Stimulated activated CD4-positive, alpha-beta T cell treated with anti-CD3 and anti-CD28 coated beads, Interleukin-15, amount 100 ng/mL, for 48 hours (primary cell): ENCODE results near the gene SYTL2.
"Not testable (repeated sequence)": the region's sequence is repeated elsewhere in the genome, so short reads cannot be mapped to it uniquely, and the experiment has no call there.

ENCODE experiments used
- DNase-seq, 2 donors: peaks; one replicate each; pipeline ENCODE4 v3.0.0-alpha.2; 2020; ENCODE audit warnings: low read depth in 2 of 2

SYTL2 gene

DNA sequence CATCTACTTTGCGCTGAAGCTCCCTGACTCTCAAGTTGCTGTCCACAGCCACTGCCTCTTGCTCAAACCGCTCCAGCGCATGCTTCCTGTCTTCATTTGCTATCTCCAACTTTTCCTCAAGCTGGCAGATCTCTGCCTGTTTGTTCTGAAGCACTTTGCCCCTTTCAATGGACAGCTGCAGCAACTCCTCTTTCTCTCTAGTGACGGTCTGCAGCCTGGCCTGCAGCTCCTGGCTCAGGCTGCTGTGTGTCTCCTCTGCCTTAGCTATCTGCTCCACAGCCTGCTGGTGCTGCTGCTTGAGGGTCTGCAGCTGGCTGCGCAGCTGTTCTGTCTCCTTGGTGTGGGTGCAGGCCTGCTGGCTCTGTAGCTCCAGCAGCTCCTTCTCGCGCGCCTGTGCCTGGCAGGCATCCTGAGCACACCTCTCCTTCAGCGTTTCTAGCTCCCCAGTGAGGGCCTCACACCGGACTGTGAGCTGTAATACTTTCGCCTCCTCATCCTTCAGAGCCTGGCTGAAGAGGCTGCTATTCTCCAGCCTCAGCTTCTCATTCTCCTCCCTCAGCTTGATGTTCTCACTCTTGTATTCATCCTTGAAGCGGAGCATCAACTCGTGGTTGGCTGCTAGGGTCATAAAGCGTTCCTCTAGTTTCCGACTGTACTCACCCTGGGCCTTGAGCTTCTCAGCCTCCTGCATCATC is 125.7 kb downstream of the SYTL2 start:
- no peak for DNase-seq

DNA sequence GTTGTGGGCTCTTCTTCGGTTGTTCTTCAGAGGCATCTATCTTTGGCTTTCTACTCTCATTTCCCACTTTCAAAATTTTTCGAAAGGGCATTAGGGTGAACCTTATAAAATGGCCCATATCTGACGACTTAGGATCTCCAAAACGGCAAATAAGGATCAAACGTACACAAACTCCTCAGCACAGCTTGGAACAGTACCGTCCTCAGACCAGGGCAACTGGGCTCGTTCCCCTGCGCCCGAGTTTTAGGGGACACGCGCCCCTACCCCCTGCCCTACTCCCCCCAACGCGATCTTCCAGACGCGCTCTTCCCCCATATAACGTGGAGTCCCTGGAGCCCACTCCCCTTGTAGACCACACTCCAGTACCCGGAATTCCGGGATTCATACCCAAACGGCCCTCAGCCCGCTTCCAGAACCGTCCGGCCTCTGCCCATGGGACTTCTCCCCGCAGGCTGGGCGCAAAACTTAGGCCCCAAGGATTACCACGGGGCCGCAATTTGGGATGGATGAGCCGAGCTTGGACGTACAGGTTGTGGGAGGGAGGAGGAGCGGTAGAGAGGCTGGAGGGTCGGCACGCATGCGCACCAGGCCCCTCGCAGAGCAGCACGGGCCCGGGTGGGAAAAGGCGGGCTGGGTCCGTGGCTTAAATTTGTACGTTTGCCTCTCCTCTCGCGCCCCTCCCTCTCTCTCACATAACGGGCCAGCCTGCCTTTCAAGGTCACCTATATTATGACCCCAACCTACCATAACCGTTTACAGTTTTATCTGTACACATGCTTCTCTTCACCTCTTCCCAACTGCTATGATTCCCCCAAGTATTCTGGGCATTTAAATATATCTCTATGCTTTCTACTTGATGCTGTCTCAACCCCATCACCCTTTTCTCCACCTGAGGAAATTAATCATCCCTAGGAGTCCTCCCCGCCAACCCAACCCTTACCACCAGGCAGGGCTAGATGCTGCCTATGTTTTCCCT is 128.3 kb downstream of the SYTL2 start:
- DNase-seq = peak; percentile 28 to 65

DNA sequence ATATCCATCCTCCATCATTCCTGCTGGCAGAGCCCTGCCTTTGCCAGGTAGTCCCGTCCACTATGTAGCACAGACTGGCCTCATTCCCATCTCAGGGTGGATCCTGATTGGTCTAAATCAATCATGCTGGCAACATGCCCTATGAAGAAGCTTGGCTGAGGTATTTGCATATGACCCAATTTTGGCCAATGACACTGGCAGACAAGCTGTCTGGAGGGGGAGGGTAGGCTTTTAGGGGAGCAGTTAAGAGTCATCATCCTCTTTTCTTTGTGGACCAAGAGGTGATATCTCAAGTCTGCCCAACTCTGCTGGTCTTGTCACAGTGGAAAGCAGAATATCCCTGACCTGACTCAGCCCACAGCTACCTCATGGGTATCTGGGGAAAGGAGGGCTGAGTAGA is 130.0 kb downstream of the SYTL2 start:
- no peak for DNase-seq

DNA sequence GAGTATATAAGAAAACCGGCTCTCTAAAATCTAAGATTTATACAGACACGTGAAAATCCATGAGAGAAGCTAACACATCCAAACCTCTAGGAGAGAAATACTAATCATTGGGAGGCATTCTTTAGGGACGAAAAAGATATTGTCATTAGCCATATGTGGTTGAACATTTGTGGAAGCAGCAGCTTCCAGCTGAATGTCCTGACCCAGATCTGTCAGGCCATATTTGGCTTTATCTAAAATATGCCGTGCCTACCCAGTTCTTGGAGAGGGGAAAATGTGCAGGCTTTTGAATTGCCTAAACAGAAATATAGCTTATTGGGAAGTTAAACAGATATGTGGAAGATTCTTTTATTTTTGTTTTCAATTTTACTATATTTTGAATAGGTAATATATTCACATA is 131.4 kb downstream of the SYTL2 start:
- no peak for DNase-seq

DNA sequence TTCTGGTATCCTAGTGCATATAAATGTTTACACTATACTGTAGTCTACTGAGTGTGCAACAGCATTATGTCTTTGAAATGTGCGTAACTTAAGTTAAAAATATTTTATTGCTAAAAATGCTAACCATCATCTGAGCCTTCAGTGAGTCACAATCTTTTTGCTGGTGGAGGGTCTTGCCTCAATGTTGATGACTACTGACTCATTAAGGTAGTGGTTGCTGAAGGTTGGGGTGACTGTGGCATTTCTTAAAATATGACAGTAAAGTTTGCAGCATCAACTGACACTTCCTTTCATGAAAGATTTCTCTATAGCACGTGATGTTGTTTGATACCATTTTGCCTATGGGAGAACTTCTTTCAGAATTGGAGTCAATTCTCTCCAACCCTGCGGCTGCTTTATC is 137.5 kb downstream of the SYTL2 start:
- DNase-seq = no peak

DNA sequence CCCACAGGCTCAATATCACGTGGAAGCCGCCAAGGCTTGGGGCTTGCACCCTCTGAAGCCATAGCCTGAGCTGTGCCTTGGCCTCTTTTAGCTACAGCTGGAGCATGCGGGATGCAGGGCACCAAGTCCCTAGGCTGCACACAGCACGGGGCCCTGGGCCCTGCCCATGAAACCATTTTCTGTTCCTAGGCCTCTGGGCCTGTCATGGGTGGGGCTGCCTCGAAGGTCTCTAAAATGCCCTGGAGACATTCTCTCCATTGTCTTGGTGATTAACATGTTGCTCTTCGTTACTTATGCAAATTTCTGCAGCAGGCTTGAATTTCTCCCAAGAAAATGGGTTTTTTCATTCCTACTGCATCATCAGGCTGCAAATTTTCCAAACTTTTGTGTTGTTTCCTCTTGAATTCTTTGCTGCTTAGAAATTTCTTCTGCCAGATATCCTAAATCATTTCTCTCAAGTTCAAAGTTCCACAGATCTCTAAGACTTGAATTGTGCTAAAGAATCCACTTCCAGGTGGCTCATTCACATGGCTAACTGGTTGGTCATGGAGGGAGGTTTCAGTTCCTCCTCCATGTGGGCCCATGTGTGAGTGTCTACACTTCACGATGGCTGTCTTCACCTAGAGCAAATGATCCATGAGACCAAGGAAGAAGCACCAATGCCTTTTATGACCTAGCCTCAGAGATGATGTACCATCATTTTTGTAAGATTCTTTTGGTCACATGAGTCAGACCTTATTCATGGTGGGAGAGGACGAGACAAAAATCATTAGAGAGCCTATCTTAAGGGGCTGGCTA is 138.6 kb downstream of the SYTL2 start:
- DNase-seq = no peak

DNA sequence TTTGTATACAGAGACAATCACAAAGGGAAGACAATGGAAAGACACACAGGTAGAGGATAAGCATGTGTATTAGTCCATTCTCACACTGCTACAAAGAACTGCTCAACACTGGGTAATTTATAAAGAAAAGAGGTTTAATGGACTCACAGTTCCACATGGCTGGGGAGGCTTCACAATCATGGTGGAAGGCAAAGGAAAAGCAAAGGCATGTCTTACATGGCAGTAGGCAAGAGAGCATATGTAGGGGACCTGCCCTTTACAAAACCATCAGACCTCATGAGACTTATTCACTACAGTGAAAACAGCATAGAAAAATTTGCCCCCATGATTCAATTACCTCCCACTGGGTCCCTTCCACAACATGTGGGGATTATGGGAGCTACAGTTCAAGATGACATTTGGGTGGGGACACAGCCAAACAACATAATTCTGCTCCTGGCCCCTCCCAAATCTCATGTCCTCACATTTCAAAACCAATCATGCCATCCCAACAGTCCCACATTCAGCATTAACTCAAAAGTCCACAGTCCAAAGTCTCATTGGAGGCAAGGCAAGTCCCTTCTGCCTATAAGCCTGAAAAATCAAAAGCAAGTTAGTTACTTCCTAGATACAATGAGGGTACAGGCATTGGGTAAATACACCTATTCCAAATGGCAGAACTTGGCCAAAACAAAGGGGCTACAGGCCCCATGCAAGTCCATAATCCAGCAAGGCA is 139.8 kb downstream of the SYTL2 start:
- DNase-seq = not testable (repeated sequence)

DNA sequence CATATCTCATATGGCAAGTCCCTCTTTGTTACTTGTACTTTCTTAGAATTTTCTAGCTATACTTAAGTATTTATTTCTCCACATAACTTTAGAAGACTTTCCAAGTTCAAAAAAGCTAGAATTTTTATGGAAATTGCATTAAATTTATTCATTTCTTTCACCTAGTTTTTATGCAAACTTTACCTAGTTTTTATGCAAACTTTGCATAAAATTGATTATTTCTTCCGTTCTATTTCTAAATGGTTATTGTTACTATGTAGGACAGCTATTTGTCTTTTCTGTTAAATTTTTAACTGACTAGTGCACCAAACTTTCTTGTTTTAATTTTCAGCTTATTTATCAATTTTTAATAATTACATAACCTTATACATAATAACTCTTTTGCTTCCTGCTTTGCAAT is 142.8 kb downstream of the SYTL2 start:
- DNase-seq = no peak

DNA sequence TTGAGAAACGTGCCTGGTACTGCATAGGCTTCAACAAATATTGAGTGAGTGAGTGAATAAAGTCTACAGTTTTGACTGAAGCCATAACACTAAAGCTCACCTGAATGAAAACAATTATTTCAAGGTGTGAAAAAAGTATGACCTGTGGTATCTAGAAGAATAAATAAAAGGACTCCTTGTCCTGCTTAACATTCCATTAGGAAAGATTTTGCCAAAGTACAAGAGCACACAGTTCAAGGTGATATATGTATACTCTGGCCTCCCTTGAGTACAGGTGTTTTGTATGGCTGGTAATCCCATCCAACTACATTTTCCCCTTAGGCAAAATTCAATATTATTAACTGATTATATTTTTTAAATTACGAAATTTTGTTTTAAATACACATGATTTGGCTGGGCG is 144.3 kb downstream of the SYTL2 start:
- DNase-seq = no peak

DNA sequence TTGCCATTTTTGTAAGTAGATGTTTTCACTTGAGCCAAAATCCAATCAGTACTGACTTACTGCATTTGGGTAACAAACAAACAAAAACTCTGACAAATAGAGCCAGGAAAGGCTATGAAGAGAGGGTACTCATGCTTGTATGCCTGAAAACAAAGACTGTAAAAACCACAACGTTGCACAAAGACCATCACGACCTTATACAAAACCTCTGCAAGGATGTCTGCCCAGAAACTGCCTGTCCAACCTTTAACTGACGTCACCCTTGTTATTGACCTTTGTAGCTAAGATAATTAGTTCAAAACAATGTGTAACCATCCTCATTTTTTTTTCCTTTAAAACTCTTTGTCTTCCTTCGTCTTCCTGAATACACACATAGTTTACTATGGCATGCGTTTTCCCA is 145.2 kb downstream of the SYTL2 start:
- DNase-seq = no peak

DNA sequence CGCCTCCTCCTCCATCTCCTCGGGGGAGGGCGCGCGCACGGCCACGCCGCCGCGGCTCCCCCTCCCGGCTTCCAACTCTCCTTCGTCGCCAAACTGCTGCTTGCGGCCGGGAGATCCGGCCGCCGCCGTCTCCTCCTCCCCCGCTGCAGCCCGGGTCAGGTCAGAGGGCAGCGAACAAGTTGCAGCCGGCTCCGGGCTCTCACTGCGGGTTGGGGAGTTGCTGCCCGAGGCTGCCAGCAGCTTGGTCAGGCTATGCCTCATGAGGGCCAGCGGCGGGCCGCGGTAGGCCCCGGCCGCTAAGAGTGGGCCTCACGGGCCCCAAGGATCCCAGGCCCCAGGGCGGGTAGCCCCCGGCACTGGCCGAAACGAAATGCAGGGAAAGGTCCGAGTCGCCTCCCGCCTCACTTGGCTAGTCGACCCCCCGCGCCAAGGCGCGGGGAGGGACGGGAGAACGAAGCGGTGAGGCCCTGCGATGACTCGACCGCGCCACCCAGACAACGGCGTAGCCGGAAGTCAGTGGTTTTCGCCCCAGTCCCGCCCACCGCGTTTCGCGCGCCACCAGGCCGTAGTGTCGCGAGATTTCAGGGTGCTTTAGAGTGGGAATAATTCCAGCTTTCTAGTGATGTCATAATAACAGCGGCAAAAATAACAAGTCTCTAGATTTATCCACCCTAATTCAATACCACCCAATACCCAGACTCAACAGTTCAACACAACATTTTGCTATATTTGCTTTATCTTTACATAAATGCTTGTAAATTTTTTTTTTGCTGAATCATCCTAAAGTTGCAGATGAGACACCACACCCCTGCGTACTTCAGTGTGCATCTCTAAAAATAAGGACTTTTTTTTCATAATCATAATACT is 146.1 kb downstream of the SYTL2 start, which contains the start of gene CREBZF:
Gene CREBZF (minus strand): TSS at position 515 of the 867 bp plus-strand sequence. CDS start 254 bp downstream, at position 261.
- peak; percentile 91 to 96 for DNase-seq

DNA sequence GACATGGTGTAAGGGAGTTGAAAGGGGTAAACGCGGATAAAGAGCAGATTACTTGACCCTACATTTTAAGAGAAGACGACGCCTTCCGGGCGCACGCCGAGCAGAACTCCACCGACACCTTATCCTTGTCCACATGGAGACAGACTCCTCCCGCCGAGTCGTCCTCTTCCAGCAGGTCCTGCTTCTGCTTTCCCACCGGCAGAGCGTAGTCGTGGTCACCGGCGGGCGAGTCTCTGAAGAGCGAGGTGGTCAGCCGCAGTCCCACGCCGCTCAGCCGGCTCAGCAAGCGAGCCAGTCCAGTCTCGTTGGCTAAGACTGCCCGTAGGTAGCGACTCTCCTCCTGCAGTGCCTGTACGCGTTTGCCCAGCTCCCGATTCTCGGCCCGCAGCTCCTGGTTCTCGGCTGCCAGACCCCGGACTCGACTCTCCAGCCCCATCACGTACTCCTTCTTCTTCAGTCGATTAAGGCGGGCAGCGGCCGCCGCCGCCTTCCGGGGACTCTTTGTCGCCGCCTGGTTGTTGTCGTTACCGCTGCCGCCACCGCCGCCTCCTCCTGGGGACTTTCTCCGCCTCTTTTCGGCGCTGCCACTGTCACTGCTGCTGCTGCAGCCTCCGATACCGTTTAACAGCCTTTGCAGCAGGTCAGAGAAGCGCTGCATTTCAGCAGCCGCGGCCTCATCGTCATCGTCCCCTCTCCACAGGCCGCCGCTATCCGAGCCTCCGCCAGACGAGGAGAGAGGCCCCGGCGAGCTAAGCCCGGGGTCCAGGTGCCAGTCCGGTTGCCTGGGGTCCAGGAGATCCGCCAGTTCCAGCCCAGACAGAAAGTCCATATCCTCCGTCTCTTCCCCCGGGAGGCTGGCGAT is 147.0 kb downstream of the SYTL2 start:
- peak; percentile 79 to 81 for DNase-seq

DNA sequence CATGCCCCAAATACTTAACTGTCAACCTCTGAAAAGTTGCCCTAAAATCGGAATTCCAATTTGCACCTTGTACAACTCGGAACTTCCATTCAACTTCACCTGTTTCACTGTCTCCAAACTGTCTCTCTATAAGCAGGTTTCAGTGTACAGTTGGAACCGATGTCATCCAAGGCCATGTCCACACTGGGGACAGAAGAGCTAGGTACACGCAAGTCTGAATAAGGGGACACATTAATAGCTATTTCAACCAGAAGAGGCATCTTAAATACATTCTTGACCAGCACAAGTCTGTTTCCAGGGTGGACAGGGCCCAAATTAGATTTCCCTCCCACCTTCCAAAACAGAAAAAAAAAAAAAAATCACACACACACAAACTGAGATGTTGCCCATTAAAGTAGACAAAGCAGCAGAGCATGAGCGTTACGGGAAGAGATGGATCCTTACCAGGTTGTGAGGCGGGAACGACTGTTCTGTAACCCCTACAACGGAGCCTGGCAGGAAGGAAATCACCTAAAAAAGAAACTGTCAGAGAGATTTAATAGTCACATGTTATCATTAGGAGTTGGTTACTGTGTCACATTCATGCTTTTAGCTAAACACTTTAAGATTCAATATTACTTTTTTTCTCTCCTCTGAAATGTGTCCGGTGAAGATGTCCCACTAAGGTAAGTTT is 147.7 kb downstream of the SYTL2 start:
- DNase-seq = no peak

DNA sequence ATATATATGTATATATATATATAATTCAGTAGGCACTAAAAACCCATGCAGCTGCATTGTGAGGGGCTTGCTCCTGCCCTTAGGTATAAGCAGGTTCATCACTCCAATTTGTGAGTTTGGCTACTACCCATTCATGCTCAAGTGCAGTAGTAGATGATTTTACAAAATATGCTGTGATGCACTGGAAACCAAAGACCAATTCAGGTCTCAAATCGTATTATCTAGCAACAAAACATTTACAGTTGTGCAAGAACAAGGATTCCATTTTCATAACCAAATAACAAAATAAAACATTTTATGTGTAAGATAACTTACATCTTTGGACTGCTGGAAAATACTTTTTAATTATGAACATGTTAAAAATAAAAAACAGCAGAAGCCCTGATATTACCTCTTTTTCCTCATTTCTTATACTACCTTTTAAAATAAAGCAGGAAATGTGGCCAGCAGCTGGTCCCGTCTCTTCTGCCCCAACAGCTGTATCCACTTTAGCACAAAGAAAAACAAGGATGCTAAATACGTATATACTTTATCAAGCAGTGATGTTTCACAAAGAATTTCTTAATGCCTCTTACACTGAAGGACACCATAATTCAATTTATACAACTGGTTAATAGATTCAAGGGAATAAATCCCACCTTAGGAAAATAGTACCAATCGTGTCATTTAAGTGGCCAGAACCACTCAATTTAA is 148.8 kb downstream of the SYTL2 start:
- DNase-seq = no peak

DNA sequence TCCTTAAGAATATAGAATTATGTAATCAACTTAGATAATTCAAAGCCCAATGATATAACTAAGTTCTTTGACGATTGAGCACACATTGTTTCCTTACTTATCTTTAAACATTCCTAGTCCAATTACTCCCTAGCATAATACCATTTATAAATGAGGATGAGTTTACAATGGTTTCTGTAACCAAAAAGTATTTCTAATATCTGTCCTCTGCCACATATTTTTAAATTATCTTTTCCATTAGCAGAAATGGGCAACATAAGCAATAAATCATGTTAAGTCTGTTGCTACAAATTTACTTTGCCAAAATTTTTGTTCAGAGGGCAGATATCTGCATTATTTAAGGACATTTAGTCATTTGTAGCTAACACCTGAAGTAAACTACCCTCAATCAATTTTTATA is 152.8 kb downstream of the SYTL2 start:
- DNase-seq = no peak

DNA sequence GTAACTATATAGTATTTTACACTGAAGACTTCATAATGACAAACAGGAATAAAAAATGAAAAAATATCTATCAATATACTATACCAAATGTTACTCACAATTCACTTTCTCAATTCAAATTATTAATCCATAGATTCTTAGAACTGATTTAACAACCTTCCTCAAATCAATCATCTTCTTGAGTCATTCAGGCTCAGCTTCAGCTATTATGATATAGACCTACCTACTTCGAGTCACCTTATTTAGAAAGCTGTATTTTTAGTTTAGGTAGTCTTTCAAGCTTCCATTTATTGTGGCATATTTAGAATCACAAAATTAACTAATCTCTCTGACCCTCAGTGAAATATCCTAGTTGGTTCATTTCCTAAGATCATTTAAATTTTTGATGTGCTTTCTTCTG is 154.2 kb downstream of the SYTL2 start:
- DNase-seq = no peak

DNA sequence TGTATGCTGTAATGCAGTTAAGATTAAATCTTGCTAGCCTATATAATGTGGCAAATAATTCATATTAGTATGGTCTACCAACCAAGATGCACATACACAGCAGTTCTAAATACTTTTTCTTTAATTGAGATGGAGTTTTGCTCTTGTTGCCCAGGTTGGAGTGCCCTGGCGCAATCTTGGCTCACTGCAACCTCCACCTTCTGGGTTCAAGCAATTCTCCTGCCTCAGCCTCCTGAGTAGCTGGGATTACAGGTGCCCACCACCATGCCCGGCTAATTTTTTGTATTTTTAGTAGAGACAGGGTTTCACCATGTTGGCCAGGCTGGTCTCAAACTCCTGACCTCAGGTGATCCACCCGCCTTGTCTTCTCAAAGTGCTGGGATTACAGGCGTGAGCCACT is 156.6 kb downstream of the SYTL2 start:
- not testable (repeated sequence) for DNase-seq

DNA sequence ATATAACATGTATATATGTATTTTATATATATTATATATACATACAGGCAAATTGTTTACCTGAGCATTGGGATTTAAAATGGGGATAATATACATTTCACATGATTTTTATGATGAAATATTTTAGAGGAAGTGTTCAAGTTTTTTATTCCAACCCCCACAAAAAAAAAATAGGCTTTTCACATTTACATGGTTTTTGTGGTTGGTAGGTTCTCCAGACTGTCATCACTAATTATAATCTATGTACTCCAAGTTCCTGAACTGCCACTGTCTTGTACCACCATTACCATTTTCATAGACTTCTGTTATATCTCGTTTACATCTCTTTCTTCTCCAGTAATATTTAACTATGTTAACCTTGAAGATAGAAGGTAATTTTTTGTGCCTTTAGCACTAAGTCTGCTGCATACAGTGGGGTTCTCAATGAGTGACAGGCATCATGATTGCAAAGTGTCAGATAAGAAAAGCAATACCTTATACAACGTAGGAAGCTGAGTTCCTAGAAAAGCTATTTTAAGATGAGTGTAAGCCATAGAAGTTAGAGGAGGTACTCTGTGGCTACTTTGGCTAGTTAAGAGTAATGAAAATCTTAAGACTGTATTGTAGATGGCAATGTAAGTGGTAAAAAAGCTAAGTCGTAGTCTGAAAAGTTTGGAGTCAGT is 158.0 kb downstream of the SYTL2 start:
- DNase-seq = no peak
